ENCODE results near the gene LRMDA.

The LRMDA gene

DNA sequence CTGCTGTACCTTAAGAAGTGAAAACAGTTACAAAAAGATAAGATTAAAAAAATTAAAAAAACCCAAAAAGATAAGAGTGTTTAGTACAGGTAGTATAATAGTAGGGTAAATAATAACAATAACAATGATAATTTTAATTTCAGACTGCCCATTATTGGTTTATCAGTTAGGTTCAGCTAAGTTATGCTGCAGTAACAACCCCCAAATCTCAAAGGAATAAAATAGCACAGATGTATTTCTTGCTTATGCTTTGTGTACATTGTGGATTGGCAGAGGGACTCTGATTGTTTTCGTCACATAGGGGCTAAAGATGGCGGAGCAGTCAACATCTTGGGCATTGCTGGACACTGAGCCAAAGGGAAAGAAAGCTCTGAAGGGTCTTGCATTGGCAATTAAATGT lies 264.6 kb downstream of the LRMDA start:
- Histone ChIP-seq H3K4me2 (ENCODE audit: low read length) (no peak overlapping the region), H2AFZ (ENCODE audit: low read depth, low read length) (no peak overlapping the region), H3K36me3 (replicated peaks; ENCODE audit: low read depth, low read length) (no peaks in the 10 kb centered on the region), H3K27me3 (ENCODE audit: low read depth, low read length) (no peaks in the 10 kb centered on the region), H3K9me3 (ENCODE audit: insufficient read depth, low read length) (no peaks in the 10 kb centered on the region), H3K9ac (ENCODE audit: low read length) (no peak overlapping the region), H3K4me3 (ENCODE audit: low read length) (no peak overlapping the region), H3K79me2 (ENCODE audit: low read length) (no peaks in the 10 kb centered on the region), H4K20me1 (ENCODE audit: insufficient read depth, low read length) (no peaks in the 10 kb centered on the region), H3K27ac (ENCODE audit: low read length) (no peak overlapping the region), H3K4me1 (ENCODE audit: low read length) (peaks cover 5% of the 10 kb centered on the region; the same call in 1 of the 2 replicates)
- TF ChIP-seq EZH2phosphoT487 (IDR thresholded peaks at IDR 0.05; ENCODE audit: low read depth): no peak
- TF ChIP-seq, protein P1, sequence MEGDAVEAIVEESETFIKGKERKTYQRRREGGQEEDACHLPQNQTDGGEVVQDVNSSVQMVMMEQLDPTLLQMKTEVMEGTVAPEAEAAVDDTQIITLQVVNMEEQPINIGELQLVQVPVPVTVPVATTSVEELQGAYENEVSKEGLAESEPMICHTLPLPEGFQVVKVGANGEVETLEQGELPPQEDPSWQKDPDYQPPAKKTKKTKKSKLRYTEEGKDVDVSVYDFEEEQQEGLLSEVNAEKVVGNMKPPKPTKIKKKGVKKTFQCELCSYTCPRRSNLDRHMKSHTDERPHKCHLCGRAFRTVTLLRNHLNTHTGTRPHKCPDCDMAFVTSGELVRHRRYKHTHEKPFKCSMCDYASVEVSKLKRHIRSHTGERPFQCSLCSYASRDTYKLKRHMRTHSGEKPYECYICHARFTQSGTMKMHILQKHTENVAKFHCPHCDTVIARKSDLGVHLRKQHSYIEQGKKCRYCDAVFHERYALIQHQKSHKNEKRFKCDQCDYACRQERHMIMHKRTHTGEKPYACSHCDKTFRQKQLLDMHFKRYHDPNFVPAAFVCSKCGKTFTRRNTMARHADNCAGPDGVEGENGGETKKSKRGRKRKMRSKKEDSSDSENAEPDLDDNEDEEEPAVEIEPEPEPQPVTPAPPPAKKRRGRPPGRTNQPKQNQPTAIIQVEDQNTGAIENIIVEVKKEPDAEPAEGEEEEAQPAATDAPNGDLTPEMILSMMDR (IDR thresholded peaks at IDR 0.05; ENCODE audit: low read depth, low read length): no peak

- no peak overlapping the region for H3K27ac ChIP-seq (ENCODE audit: low read length)
- H3K9ac ChIP-seq (ENCODE audit: low read length): no peak overlapping the region
- no peaks in the 10 kb centered on the region for H4K20me1 ChIP-seq (ENCODE audit: insufficient read depth, low read length)
- H3K4me2 ChIP-seq (ENCODE audit: low read length): no peak overlapping the region
- H3K79me2 ChIP-seq (ENCODE audit: low read length): no peaks in the 10 kb centered on the region
- TF ChIP-seq, protein P1 (IDR thresholded peaks at IDR 0.05; ENCODE audit: low read depth, low read length): no peak
- TF ChIP-seq EZH2phosphoT487 (IDR thresholded peaks at IDR 0.05; ENCODE audit: low read depth): no peak
- H3K27me3 ChIP-seq (ENCODE audit: low read depth, low read length): no peaks in the 10 kb centered on the region
- H3K36me3 ChIP-seq (replicated peaks; ENCODE audit: low read depth, low read length): no peaks in the 10 kb centered on the region
- no peak overlapping the region for H2AFZ ChIP-seq (ENCODE audit: low read depth, low read length)
- no peaks in the 10 kb centered on the region for H3K9me3 ChIP-seq (ENCODE audit: insufficient read depth, low read length)
- peaks cover 5% of the 10 kb centered on the region; the same call in 1 of the 2 replicates for H3K4me1 ChIP-seq (ENCODE audit: low read length)
- no peak overlapping the region for H3K4me3 ChIP-seq (ENCODE audit: low read length)
These were observed 265.1 kb downstream of the LRMDA start for GRCh38 chr10:75696536-75696935.

- Histone ChIP-seq H3K79me2 (ENCODE audit: low read length) (no peaks in the 10 kb centered on the region), H3K36me3 (replicated peaks; ENCODE audit: low read depth, low read length) (no peaks in the 10 kb centered on the region), H3K9ac (ENCODE audit: low read length) (no peak overlapping the region), H3K27me3 (ENCODE audit: low read depth, low read length) (no peaks in the 10 kb centered on the region), H3K4me1 (ENCODE audit: low read length) (no peaks in the 10 kb centered on the region), H3K27ac (ENCODE audit: low read length) (no peak overlapping the region), H3K4me3 (ENCODE audit: low read length) (no peak overlapping the region), H2AFZ (ENCODE audit: low read depth, low read length) (no peak overlapping the region), H4K20me1 (ENCODE audit: insufficient read depth, low read length) (no peaks in the 10 kb centered on the region), H3K4me2 (ENCODE audit: low read length) (no peak overlapping the region), H3K9me3 (ENCODE audit: insufficient read depth, low read length) (no peaks in the 10 kb centered on the region)
- TF ChIP-seq EZH2phosphoT487 (IDR thresholded peaks at IDR 0.05; ENCODE audit: low read depth): no peak
- TF ChIP-seq, protein P1 (IDR thresholded peaks at IDR 0.05; ENCODE audit: low read depth, low read length): no peak
These were observed 271.9 kb downstream of the LRMDA start for GRCh38 chr10:75703191-75703854.

DNA sequence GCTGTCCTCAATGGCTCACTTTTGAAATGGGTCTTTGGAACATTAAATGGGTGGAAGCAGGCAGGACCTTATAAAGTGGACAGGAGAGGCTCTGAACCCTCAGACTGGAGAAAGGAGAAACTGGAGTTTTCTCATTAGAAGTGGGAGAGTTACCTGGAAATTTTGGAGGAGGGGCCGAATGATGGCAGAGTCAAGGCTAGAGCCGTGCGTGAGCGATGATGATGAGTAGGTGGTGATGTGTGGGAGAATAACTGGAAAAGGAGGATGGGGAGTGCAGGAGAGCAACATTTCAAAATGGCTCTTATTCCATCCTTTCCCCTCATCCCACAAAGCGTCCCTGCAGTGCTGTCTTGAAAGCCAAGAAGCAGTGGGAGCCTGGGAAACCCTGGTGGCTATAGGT lies 274.0 kb downstream of the LRMDA start:
- Histone ChIP-seq H3K27ac (ENCODE audit: low read length) (no peak overlapping the region), H3K79me2 (ENCODE audit: low read length) (no peaks in the 10 kb centered on the region), H3K9me3 (ENCODE audit: insufficient read depth, low read length) (no peaks in the 10 kb centered on the region), H3K9ac (ENCODE audit: low read length) (no peak overlapping the region), H3K36me3 (replicated peaks; ENCODE audit: low read depth, low read length) (no peaks in the 10 kb centered on the region), H3K4me1 (ENCODE audit: low read length) (no peaks in the 10 kb centered on the region), H3K4me2 (ENCODE audit: low read length) (no peak overlapping the region), H2AFZ (ENCODE audit: low read depth, low read length) (no peak overlapping the region), H3K4me3 (ENCODE audit: low read length) (no peak overlapping the region), H3K27me3 (ENCODE audit: low read depth, low read length) (no peaks in the 10 kb centered on the region), H4K20me1 (ENCODE audit: insufficient read depth, low read length) (no peaks in the 10 kb centered on the region)
- TF ChIP-seq, protein P1 (IDR thresholded peaks at IDR 0.05; ENCODE audit: low read depth, low read length): no peak
- no peak for TF ChIP-seq EZH2phosphoT487 (IDR thresholded peaks at IDR 0.05; ENCODE audit: low read depth)

Data from OCI-LY3 (cell line).